NOMO-1 treated with dmso at 0.1 percent for 144 hours (cell line): ENCODE data around the gene SLC7A1.

ENCODE experiments used
- DNase-seq: peaks from one replicate; lab custom pipeline; 2025; ENCODE audit not compliant: unreplicated experiment; lab: John Stamatoyannopoulos, UW

SLC7A1 gene

GRCh38 chr13:29532821-29533220 is 62.7 kb downstream of the SLC7A1 start:
- no peak for DNase-seq

- no peak for DNase-seq
These were observed 63.4 kb downstream of the SLC7A1 start for GRCh38 chr13:29532116-29532515.

GRCh38 chr13:29530901-29531300 is 64.6 kb downstream of the SLC7A1 start:
- no peak for DNase-seq

- DNase-seq, result no peak
These were observed 65.7 kb downstream of the SLC7A1 start for GRCh38 chr13:29529754-29530153.

GRCh38 chr13:29527916-29528315 is 67.6 kb downstream of the SLC7A1 start:
- no peak for DNase-seq

GRCh38 chr13:29527511-29527910 is 68.0 kb downstream of the SLC7A1 start:
- no peak for DNase-seq

GRCh38 chr13:29526741-29527140 is 68.7 kb downstream of the SLC7A1 start:
- no peak for DNase-seq

- DNase-seq, result no peak
These were observed 69.7 kb downstream of the SLC7A1 start for GRCh38 chr13:29525757-29526156.

GRCh38 chr13:29524641-29525040 is 70.8 kb downstream of the SLC7A1 start:
- no peak for DNase-seq

GRCh38 chr13:29524176-29524575 is 71.3 kb downstream of the SLC7A1 start:
- DNase-seq, result no peak

GRCh38 chr13:29523199-29523961 is 72.1 kb downstream of the SLC7A1 start:
- DNase-seq, result no peak

- DNase-seq, result no peak
These were observed 73.3 kb downstream of the SLC7A1 start for GRCh38 chr13:29522044-29522685.

GRCh38 chr13:29521336-29521735 is 74.2 kb downstream of the SLC7A1 start:
- DNase-seq, result no peak

- no peak for DNase-seq
These were observed 74.8 kb downstream of the SLC7A1 start for GRCh38 chr13:29520671-29521070.

- DNase-seq, result no peak
These were observed 75.6 kb downstream of the SLC7A1 start for GRCh38 chr13:29519921-29520320.

GRCh38 chr13:29516880-29517279 is 78.6 kb downstream of the SLC7A1 start:
- no peak for DNase-seq

- no peak for DNase-seq
These were observed 79.5 kb downstream of the SLC7A1 start for GRCh38 chr13:29516012-29516411.

- no peak for DNase-seq
These were observed 80.1 kb downstream of the SLC7A1 start for GRCh38 chr13:29515372-29515771.

- DNase-seq, result no peak
These were observed 80.7 kb downstream of the SLC7A1 start for GRCh38 chr13:29514720-29515310.

GRCh38 chr13:29513981-29514719 is 81.3 kb downstream of the SLC7A1 start:
- DNase-seq, result no peak
